Transverse colon (tissue), 4 donors: ENCODE measurements around the gene LTV1. TPM values are rescaled to one million over a fixed set of nuclear protein-coding genes. Genes with fewer than 3 reads are reported as not detected.

ENCODE experiments used
- DNase-seq: peaks from one replicate; pipeline ENCODE4 v3.0.0-alpha.2; 2019
- H3K27ac ChIP-seq, 4 donors: fragments of 200-600 bp; sonication (generic); 2 replicates each; pipeline ENCODE4 v1.5.1; 2016 to 2018; ENCODE audit warnings: inconsistent platforms in 4 of 4
- H3K27me3 ChIP-seq: fragments of 200-600 bp; sonication (generic); 2 replicates; pipeline ENCODE4 v1.5.1; 2017; ENCODE audit warnings: inconsistent platforms
- H3K36me3 ChIP-seq, 4 donors: fragments of 200-600 bp; sonication (generic); 2 replicates each; pipeline ENCODE4 v1.5.1; 2017 to 2019; ENCODE audit warnings: inconsistent platforms in 4 of 4
- H3K4me1 ChIP-seq, 4 donors: fragments of 200-600 bp; sonication (generic); 2 replicates each; pipeline ENCODE4 v1.5.1; 2017 to 2020; ENCODE audit warnings: inconsistent platforms in 4 of 4
- H3K4me3 ChIP-seq, 4 donors: fragments of 200-600 bp; sonication (generic); 1 replicate in 1 of 4; 2 replicates in 3 of 4; pipeline versions ENCODE4 v1.5.1 to v1.6.1; 2017 to 2019; ENCODE audit warnings: inconsistent platforms in 4 of 4
- H3K9me3 ChIP-seq, 2 donors: fragments of 200-600 bp; sonication (generic); 2 replicates each; pipeline ENCODE4 v1.5.1; 2017 to 2019; ENCODE audit warnings: inconsistent platforms in 2 of 2
- CTCF ChIP-seq, 5 experiments: fragments of 200-600 bp in 3 of 5; fragments of 450-650 bp in 2 of 5; sonication (generic) in 3 of 5; IDR thresholded peaks; 1 replicate in 2 of 5; 2 replicates in 3 of 5; pipeline ENCODE4 v1.5.1; 2016 to 2017; ENCODE audit warnings: antibody characterized with exemption in 5 of 5, inconsistent platforms in 3 of 5, mild to moderate bottlenecking in 2 of 5, moderate library complexity in 1 of 5
- EP300 ChIP-seq: sonication (generic); formaldehyde crosslinking; IDR thresholded peaks from one replicate; pipeline ENCODE4 v1.6.1; 2017; ENCODE audit warnings: antibody characterized with exemption, low read depth
- POLR2A ChIP-seq: fragments of 450-650 bp; IDR thresholded peaks from one replicate; pipeline ENCODE4 v1.6.1; 2016; ENCODE audit warnings: antibody characterized with exemption, mild to moderate bottlenecking, moderate library complexity
- POLR2AphosphoS5 ChIP-seq, 3 donors: sonication (generic); formaldehyde crosslinking; IDR thresholded peaks; one replicate each; pipeline ENCODE4 v1.6.1; 2016; ENCODE audit warnings: antibody characterized with exemption in 3 of 3
- WGBS, 2 donors: methylation state at CpG; one replicate each; pipeline ENCODE4 v1.1.5; 2018; ENCODE audit warnings: low coverage in 1 of 2; 5-methylcytosine and 5-hydroxymethylcytosine counted together
- in situ Hi-C, 4 donors: fragments of 200-750 bp; cut with MboI; loops; one replicate each; pipeline versions ENCODE4 v1.15.0 to v1.15.1; 2017; ENCODE audit warnings: low sequenced_read_pairs in 3 of 4, low pct_ligation_motif_present in 1 of 4, low pct_unique_long_range_greater_than_20kb in 1 of 4
- intact Hi-C: fragments of 100-400 bp; cut with DNase I; formaldehyde crosslinking; loops from one replicate; pipeline ENCODE4 v1.15.1; 2023; ENCODE audit warnings: low total_unique reads
- total RNA-seq, 4 donors: library from RNA; depleted of rRNA; stranded (reverse); fragments of >200 nt; gene quantifications; one replicate each; pipeline ENCODE4 v1.1.0, GENCODE V29; 2016

Gene LTV1
- total RNA-seq, 4 donors from 2014 or later, result 0.80 to 13.2 (median 4.1) TPM

DNA sequence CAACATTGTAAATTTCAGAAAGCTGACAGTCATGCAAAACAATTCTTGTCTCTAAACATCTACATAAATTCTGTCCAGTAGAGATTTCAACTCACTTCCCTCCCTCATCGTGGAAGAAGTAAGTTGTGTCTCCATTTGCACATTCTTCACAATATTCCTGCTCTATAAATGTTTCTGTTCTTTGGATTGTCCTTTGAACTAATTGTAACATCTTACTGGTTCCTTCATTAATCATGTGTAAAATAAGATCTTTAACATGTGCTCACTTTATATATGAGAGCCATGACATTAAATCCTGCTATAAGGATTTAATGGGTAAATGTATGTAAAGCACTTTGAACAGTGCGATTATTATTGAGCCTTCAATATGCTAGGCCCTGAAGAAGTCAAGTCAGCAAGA is 7.0 kb upstream of the LTV1 start:
- intact Hi-C loops, result no loop called here
- no peaks in the 10 kb centered on the region for H3K27me3 ChIP-seq
- peaks cover 0 to 7% (median 3%) of the 10 kb centered on the region in 4 donors for H3K4me1 ChIP-seq
- H3K27ac ChIP-seq, result no peak overlapping the region
- H3K36me3 ChIP-seq, result no peaks in the 10 kb centered on the region
- DNase-seq, result no peak
- H3K9me3 ChIP-seq, result no peaks in the 10 kb centered on the region
- in situ Hi-C loops, result no loop called here
- 69 to 100% methylated on average over 1 to 2 of the region's 2 CpGs for WGBS, 2 donors
- H3K4me3 ChIP-seq, result no peak overlapping the region
- no peak for TF ChIP-seq POLR2A
- no peak for TF ChIP-seq POLR2AphosphoS5 (IDR thresholded peaks at IDR 0.05)
- TF ChIP-seq EP300, result no peak
- TF ChIP-seq CTCF (IDR thresholded peaks at IDR 0.05), result no peak

DNA sequence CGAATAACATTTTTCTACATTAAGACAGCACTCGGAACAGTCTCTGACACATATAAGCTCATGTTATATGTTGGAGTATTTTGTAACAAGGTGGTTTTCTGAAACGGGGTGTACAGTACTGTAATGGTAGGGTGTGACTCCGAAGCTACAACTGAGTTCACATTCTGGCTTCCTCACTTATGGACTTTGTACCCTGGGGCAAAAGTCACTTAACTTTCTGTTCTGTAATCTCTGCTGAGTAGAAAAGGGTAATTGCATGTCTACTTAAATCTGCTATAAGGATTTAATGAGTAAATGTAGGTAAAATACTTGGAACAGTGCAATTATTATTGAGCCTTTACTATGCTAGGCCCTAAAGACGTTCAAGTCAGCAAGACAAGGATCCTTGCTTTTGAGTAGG is 4.7 kb upstream of the LTV1 start:
- Histone ChIP-seq H3K27ac (peak overlapping the region in 3 of 4 donors; percentile 35 to 66 (median 54)), H3K4me3 (no peak overlapping the region), H3K4me1 (peaks cover 0 to 12% (median 6%) of the 10 kb centered on the region in 4 donors), H3K27me3 (no peaks in the 10 kb centered on the region), H3K9me3 (no peaks in the 10 kb centered on the region), H3K36me3 (no peaks in the 10 kb centered on the region)
- WGBS, 2 donors, result 67 to 70% methylated on average over 5 of the region's 5 CpGs
- intact Hi-C loops, result no loop called here
- TF ChIP-seq POLR2A (no peak), POLR2AphosphoS5 (IDR thresholded peaks at IDR 0.05) (peak in 1 of 3 donors; percentile 36)
- in situ Hi-C loops, result no loop called here
- no peak for DNase-seq

DNA sequence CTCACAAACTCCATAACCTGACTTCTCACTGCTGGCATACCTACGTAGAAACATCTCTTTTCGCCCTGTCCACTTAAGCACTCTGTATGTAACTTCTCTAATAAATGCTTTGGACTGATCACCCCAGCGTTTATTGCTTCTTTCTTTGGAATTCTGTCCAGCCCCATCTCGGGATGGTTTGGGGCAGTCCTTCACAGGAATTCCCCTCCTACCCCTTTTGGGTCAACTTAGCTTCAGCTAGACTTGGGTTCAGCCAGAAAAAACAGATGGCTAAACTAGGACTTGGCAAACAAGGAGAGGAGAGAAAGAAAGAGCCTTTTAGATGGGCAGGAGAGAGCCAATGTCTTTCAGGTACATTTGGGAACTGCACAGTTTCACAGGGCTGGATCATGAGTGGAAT is 3.9 kb upstream of the LTV1 start:
- intact Hi-C loops, result no loop called here
- no peak for DNase-seq
- H3K9me3 ChIP-seq, result no peaks in the 10 kb centered on the region
- TF ChIP-seq CTCF (IDR thresholded peaks at IDR 0.05) (no peak), POLR2AphosphoS5 (IDR thresholded peaks at IDR 0.05) (no peak), POLR2A (no peak), EP300 (no peak)
- no peaks in the 10 kb centered on the region for H3K36me3 ChIP-seq
- in situ Hi-C loops, result no loop called here
- peak overlapping the region in 2 of 4 donors; percentile 54 to 66 for H3K27ac ChIP-seq
- peaks cover 0 to 17% (median 10%) of the 10 kb centered on the region in 4 donors for H3K4me1 ChIP-seq
- H3K27me3 ChIP-seq, result no peaks in the 10 kb centered on the region
- 68 to 73% methylated on average over 4 of the region's 4 CpGs for WGBS, 2 donors
- no peak overlapping the region for H3K4me3 ChIP-seq

DNA sequence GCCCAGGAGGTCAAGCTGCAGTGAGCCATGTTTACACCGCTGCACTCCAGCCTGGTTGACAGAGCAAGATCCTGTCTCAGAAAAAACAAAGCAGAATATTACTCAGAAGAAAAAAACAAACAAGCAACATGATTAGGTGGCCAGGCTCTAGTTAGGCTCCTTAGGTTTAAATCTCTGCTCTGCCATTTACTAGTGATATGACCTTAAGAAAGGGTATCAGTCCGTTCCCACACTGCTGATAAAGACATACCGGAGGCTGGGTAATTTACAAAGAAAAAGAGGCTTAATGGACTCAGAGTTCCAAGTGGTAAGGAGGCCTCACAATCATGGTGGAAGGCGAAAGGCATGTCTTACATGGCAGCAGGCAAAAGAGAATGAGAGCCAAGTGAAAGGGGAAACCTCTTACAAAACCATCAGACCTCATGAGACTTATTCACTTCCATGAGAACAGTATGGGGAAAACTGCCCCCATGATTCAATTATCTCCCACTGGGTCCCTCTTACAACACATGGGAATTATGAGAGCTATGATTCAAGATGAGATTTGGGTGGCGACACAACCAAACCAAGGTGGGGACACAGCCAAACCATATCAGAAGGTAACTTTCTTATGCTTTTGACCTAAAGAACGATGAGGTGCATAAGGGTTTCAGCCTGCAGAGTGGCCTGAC is 2.4 kb upstream of the LTV1 start:
- DNase-seq, result no peak
- TF ChIP-seq EP300 (no peak), POLR2A (no peak), POLR2AphosphoS5 (IDR thresholded peaks at IDR 0.05) (no peak), CTCF (IDR thresholded peaks at IDR 0.05) (no peak)
- H3K27me3 ChIP-seq, result no peaks in the 10 kb centered on the region
- H3K9me3 ChIP-seq, result no peaks in the 10 kb centered on the region
- no peak overlapping the region for H3K27ac ChIP-seq
- peaks cover 0 to 21% (median 13%) of the 10 kb centered on the region in 4 donors for H3K4me1 ChIP-seq
- H3K4me3 ChIP-seq, result no peak overlapping the region
- intact Hi-C loops (no loop called here), in situ Hi-C loops (no loop called here)
- 91 to 100% methylated on average over 5 to 6 of the region's 6 CpGs for WGBS, 2 donors
- H3K36me3 ChIP-seq, result peaks cover 0 to 3% (median 1%) of the 10 kb centered on the region in 4 donors
